Measurements from ENCODE around the gene SYTL2.

Gene SYTL2

GRCh38 chr11:85854212-85854556 is 43.2 kb upstream of the SYTL2 start:
- no peak for TF ChIP-seq CREB1 (IDR thresholded peaks at IDR 0.05; ENCODE audit: low read depth)
- TF ChIP-seq REST (IDR thresholded peaks at IDR 0.05; ENCODE audit: low read depth): no peak
- TF ChIP-seq MAX (IDR thresholded peaks at IDR 0.05): no peak
- no peak for TF ChIP-seq USF1 (IDR thresholded peaks at IDR 0.05)
- no peak for TF ChIP-seq FOXM1 (IDR thresholded peaks at IDR 0.05; ENCODE audit: borderline replicate concordance, low read depth)
- TF ChIP-seq YY1 (IDR thresholded peaks at IDR 0.05; ENCODE audit: low read depth): no peak
- TF ChIP-seq EGR1 (IDR thresholded peaks at IDR 0.05): no peak
- TF ChIP-seq TEAD4 (IDR thresholded peaks at IDR 0.05): no peak
- no peak for TF ChIP-seq ZBTB7A (IDR thresholded peaks at IDR 0.05; ENCODE audit: low read depth)
- TF ChIP-seq TCF12 (IDR thresholded peaks at IDR 0.05; ENCODE audit: low read depth): no peak
- no peak for TF ChIP-seq TAF1 (IDR thresholded peaks at IDR 0.05; ENCODE audit: low read depth)
- TF ChIP-seq EP300 (IDR thresholded peaks at IDR 0.05; ENCODE audit: borderline replicate concordance): no peak
- no peak for TF ChIP-seq NFIC (IDR thresholded peaks at IDR 0.05)
- TF ChIP-seq RAD21 (IDR thresholded peaks at IDR 0.05; ENCODE audit: low read depth): no peak
- no peak for TF ChIP-seq CEBPB (IDR thresholded peaks at IDR 0.05)

- TF ChIP-seq USF1 (IDR thresholded peaks at IDR 0.05): no peak
- TF ChIP-seq TAF1 (IDR thresholded peaks at IDR 0.05; ENCODE audit: low read depth): no peak
- no peak for TF ChIP-seq NFIC (IDR thresholded peaks at IDR 0.05)
- no peak for TF ChIP-seq REST (IDR thresholded peaks at IDR 0.05; ENCODE audit: low read depth)
- no peak for TF ChIP-seq RAD21 (IDR thresholded peaks at IDR 0.05; ENCODE audit: low read depth)
- TF ChIP-seq CEBPB (IDR thresholded peaks at IDR 0.05): no peak
- TF ChIP-seq TEAD4 (IDR thresholded peaks at IDR 0.05): no peak
Observed at GRCh38 chr11:85848556-85848955, 37.6 kb upstream of the SYTL2 start.

GRCh38 chr11:85848006-85848405 is 37.1 kb upstream of the SYTL2 start:
- TF ChIP-seq FOXM1 (IDR thresholded peaks at IDR 0.05; ENCODE audit: borderline replicate concordance, low read depth): no peak
- TF ChIP-seq TEAD4 (IDR thresholded peaks at IDR 0.05): no peak
- TF ChIP-seq USF1 (IDR thresholded peaks at IDR 0.05): no peak
- TF ChIP-seq CREB1 (IDR thresholded peaks at IDR 0.05; ENCODE audit: low read depth): no peak
- no peak for TF ChIP-seq EGR1 (IDR thresholded peaks at IDR 0.05)
- no peak for TF ChIP-seq RAD21 (IDR thresholded peaks at IDR 0.05; ENCODE audit: low read depth)
- no peak for TF ChIP-seq REST (IDR thresholded peaks at IDR 0.05; ENCODE audit: low read depth)
- no peak for TF ChIP-seq EP300 (IDR thresholded peaks at IDR 0.05; ENCODE audit: borderline replicate concordance)
- no peak for TF ChIP-seq YY1 (IDR thresholded peaks at IDR 0.05; ENCODE audit: low read depth)
- no peak for TF ChIP-seq NFIC (IDR thresholded peaks at IDR 0.05)
- TF ChIP-seq TAF1 (IDR thresholded peaks at IDR 0.05; ENCODE audit: low read depth): no peak
- no peak for TF ChIP-seq MAX (IDR thresholded peaks at IDR 0.05)
- TF ChIP-seq ZBTB7A (IDR thresholded peaks at IDR 0.05; ENCODE audit: low read depth): no peak
- no peak for TF ChIP-seq TCF12 (IDR thresholded peaks at IDR 0.05; ENCODE audit: low read depth)
- no peak for TF ChIP-seq CEBPB (IDR thresholded peaks at IDR 0.05)

GRCh38 chr11:85847436-85847835 is 36.5 kb upstream of the SYTL2 start:
- TF ChIP-seq REST (IDR thresholded peaks at IDR 0.05; ENCODE audit: low read depth) (no peak), CEBPB (IDR thresholded peaks at IDR 0.05) (no peak), EGR1 (IDR thresholded peaks at IDR 0.05) (no peak), MAX (IDR thresholded peaks at IDR 0.05) (no peak), EP300 (IDR thresholded peaks at IDR 0.05; ENCODE audit: borderline replicate concordance) (no peak), CREB1 (IDR thresholded peaks at IDR 0.05; ENCODE audit: low read depth) (no peak), NFIC (IDR thresholded peaks at IDR 0.05) (no peak), YY1 (IDR thresholded peaks at IDR 0.05; ENCODE audit: low read depth) (no peak), ZBTB7A (IDR thresholded peaks at IDR 0.05; ENCODE audit: low read depth) (no peak), TEAD4 (IDR thresholded peaks at IDR 0.05) (no peak), TAF1 (IDR thresholded peaks at IDR 0.05; ENCODE audit: low read depth) (no peak), USF1 (IDR thresholded peaks at IDR 0.05) (no peak), RAD21 (IDR thresholded peaks at IDR 0.05; ENCODE audit: low read depth) (no peak), TCF12 (IDR thresholded peaks at IDR 0.05; ENCODE audit: low read depth) (no peak), FOXM1 (IDR thresholded peaks at IDR 0.05; ENCODE audit: borderline replicate concordance, low read depth) (no peak)
